GM21528 (cell line): Measurements from ENCODE around the gene ALX4.

Experiments used
- ATAC-seq: cut with Tn5 transposase; IDR thresholded peaks from one replicate; pipeline ENCODE4 v1.9.1; 2021; ENCODE audit warnings: mild to moderate bottlenecking, moderate library complexity; ENCODE audit not compliant: unreplicated experiment, low FRiP score

ALX4 gene

GRCh38 chr11:44270403-44271273, 39.3 kb downstream of the ALX4 start:
- ATAC-seq, result no peak

- no peak for ATAC-seq
Measured at GRCh38 chr11:44269369-44270351, 40.3 kb downstream of the ALX4 start.

GRCh38 chr11:44268614-44269080, 41.3 kb downstream of the ALX4 start:
- no peak for ATAC-seq

GRCh38 chr11:44267750-44268613, 42.0 kb downstream of the ALX4 start:
- no peak for ATAC-seq

DNA sequence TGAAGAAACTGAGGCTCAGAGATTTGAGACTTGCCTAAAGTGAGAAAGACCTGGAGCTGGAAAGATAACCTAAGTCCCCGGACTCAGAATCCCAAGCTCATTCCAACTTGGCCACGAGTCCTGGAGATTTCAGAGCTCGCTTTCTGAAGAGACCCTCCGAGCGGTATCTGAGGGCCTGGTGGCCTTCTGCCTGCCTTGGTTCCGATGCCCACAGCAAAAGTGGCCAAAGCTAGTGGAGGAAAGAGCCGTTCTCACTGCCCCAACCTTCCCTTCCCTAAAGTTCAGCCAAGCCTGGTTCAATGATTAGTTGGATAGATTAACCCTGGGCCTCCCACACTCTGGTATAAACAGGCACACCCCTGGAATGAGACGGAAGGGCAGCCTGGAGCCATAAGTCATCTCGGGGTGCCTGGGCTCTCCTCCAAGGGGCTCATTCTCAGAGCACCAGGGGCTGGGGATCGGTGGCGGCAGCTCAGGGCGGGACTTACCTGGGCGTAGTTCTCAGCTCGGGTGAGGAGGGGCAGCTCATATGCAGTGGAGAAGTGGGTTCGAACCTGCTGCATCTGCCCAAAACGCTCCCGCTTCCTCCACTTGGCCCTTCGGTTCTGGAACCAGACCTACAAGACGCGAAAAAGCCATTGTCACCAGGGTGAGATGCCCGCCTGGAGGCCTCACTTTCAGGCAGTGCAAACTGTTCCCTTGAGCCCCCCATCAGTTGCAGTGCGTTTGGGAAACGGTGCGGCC, 42.8 kb downstream of the ALX4 start:
- no peak for ATAC-seq

- ATAC-seq, result no peak
Measured at GRCh38 chr11:44266056-44266780, 43.7 kb downstream of the ALX4 start.

DNA sequence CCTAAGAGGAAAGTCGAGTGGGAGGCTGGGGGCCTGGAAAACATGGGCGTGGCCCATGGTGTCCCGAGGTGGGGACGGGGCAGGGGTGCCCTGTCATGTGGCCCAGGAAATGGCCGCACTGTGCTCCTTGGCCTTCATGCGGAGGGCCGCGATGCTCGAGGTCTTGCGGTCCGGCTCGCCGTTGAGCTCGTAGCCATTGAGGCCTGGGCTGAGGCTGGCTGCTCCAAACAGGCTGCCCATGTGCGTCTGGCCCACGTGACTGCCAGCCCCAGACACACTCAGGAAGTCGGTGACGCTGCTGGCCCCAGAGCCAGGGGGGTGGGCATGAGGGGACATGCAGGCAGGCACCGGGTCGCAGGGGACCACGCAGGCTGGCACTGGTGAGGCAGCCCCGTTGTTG, 45.2 kb downstream of the ALX4 start:
- ATAC-seq, result no peak

DNA sequence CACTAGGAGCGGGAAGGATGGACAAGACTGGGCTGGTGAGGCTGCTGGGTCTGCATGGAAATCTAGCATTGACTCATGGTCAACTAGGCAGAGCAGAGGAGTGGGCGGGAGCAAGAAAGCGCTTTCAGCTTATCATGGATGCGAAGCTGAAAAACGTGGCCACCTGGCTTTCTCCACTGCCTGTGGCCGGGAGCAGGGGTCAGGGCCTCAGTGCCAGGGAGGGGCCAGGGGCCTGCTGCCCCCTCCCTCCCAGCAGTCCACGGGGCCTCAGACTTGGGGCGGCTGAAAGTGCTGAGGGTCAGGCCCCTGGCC, 45.5 kb downstream of the ALX4 start:
- no peak for ATAC-seq

DNA sequence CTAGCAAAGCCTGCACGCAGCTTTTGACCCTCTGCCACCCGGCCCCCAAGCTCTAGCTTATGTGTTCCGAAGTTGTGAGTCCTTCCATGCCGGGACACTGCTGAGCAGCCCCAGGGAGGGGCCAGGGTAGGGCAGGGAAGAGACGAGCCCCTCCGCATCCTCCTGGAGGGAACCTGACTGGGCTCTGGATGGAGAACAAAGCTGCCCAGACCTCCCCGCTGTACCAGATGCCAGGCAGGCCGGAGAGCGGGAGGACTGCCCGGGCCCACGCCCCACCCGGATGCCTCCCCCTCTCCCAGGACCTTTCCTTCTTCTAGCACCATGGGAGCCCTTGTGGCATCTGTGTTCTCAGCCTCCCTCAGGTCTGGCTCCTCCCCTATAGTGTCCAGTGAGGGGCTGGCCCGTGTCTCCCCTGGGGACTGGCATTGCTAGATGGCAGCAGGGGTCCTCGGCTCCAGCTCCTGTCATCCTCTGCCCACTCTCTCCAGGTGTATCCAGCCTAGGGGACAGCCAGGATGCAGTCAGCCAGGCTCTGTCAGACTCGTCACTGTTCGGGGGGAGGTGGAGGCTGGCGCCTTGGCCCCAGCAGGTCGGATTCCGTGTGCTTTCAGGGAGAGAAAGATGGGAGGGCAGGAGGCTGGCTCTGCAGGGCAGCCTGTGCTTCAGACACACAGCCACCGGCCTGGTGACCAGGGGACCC, 46.1 kb downstream of the ALX4 start:
- ATAC-seq, result no peak

- no peak for ATAC-seq
Measured at GRCh38 chr11:44261800-44262591, 47.9 kb downstream of the ALX4 start.

DNA sequence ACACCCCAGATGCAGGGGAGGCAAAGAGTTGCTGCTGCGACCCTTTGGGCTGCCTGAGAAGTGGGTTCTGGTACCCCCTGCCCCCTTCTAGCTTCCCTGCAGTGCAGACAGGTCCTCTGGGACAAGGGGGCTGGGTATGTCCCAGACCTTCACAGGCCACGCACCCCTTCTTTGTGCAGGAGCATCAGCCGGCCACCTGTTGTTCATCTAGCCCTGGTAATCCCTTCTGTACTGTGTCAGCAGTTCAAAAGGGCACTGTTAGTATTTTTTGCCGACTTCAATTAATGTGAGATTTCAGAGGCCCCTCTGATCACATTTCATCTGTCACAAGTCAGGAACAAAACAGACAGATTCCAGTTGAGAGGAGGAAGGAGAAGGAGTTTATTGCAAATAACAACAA, 49.9 kb downstream of the ALX4 start:
- ATAC-seq, result no peak

GRCh38 chr11:44258839-44259420, 51.0 kb downstream of the ALX4 start:
- ATAC-seq, result no peak

DNA sequence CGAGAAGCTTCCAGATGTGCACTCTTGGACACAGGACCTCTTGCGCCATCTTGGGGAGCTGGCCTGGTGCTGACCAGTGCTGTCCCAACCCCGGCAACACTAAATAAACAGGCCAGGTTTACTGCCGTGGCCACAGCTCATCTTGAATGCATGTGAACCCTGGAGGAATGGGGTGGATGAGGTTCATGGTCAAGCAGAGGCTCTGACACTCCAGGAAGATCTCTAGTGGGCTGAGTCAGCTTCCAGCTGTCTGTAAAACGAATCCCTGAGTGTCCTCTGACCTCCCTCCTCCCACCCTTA, 51.8 kb downstream of the ALX4 start:
- ATAC-seq, result no peak

- no peak for ATAC-seq
Measured at GRCh38 chr11:44257338-44258189, 52.4 kb downstream of the ALX4 start.

GRCh38 chr11:44256673-44257291, 53.2 kb downstream of the ALX4 start:
- ATAC-seq, result no peak

GRCh38 chr11:44255406-44256071, 54.4 kb downstream of the ALX4 start:
- ATAC-seq, result no peak
